OCI-LY3 (cell line): ENCODE data around the gene ASPSCR1.

Experiments used
- CTCF ChIP-seq: fragments of 200-600, 300-600 bp; sonication (generic); IDR thresholded peaks from 2 replicates; pipeline ENCODE4 v1.5.1; 2014; ENCODE audit warnings: antibody characterized with exemption, low read length, low read depth
- EZH2phosphoT487 ChIP-seq: fragments of 200-600 bp; shearing (Covaris generic); IDR thresholded peaks from 2 replicates; pipeline ENCODE4 v1.6.1; 2018; ENCODE audit warnings: antibody characterized with exemption, mixed run types, low read depth

GRCh38 chr17:82037889-82038195 lies 60.4 kb downstream of the ASPSCR1 start:
- TF ChIP-seq CTCF (no peak), EZH2phosphoT487 (no peak)
